H9 (cell line): ENCODE results near the gene PDYN. TPM values are rescaled to one million over a fixed set of nuclear protein-coding genes. Genes with fewer than 3 reads are reported as not detected.

Source experiments
- DNase-seq: peaks from one replicate; pipeline ENCODE4 v3.0.0-alpha.2; 2017
- H2AFZ ChIP-seq: one replicate; pipeline ENCODE4 v1.6.1; 2013; ENCODE audit warnings: mild to moderate bottlenecking, low read length, control low read depth, moderate library complexity
- H2AK5ac ChIP-seq: 2 replicates; pipeline ENCODE4 v1.6.1; 2013; ENCODE audit warnings: low read length, control low read depth, mixed read lengths; ENCODE audit not compliant: insufficient read length
- H2BK120ac ChIP-seq: one replicate; pipeline ENCODE4 v1.6.1; 2013; ENCODE audit warnings: low read depth, mild to moderate bottlenecking, low read length, control low read depth, inconsistent platforms; ENCODE audit not compliant: poor library complexity, severe bottlenecking
- H2BK12ac ChIP-seq: 2 replicates; pipeline ENCODE4 v1.6.1; 2013; ENCODE audit warnings: low read length, control low read depth, mixed read lengths, low read depth; ENCODE audit not compliant: insufficient read length
- H2BK15ac ChIP-seq: 2 replicates; pipeline ENCODE4 v1.6.1; 2013; ENCODE audit warnings: low read depth, low read length, control low read depth
- H2BK20ac ChIP-seq: one replicate; pipeline ENCODE4 v1.6.1; 2013; ENCODE audit warnings: low read depth, mild to moderate bottlenecking, low read length, control low read depth, inconsistent platforms; ENCODE audit not compliant: poor library complexity, severe bottlenecking
- H2BK5ac ChIP-seq: 2 replicates; pipeline ENCODE4 v1.6.1; 2013; ENCODE audit warnings: low read length, control low read depth, mixed read lengths; ENCODE audit not compliant: insufficient read length
- H3K14ac ChIP-seq: 2 replicates; pipeline ENCODE4 v1.6.1; 2013; ENCODE audit warnings: low read length, control low read depth; ENCODE audit not compliant: insufficient read depth
- H3K18ac ChIP-seq: 2 replicates; pipeline ENCODE4 v1.6.1; 2013; ENCODE audit warnings: low read depth, mild to moderate bottlenecking, mixed read lengths, low read length, control low read depth; ENCODE audit not compliant: insufficient read length
- H3K23ac ChIP-seq: 2 replicates; pipeline ENCODE4 v1.6.1; 2013; ENCODE audit warnings: low read length, control low read depth, mixed read lengths, low read depth; ENCODE audit not compliant: insufficient read length
- H3K23me2 ChIP-seq: 2 replicates; pipeline ENCODE4 v1.6.1; 2013; ENCODE audit warnings: low read depth, mild to moderate bottlenecking, mixed read lengths, low read length, control low read depth; ENCODE audit not compliant: insufficient read length, poor library complexity, severe bottlenecking
- H3K27ac ChIP-seq: 2 replicates; pipeline ENCODE4 v1.5.1; 2013; ENCODE audit warnings: low read length, control low read depth, mixed read lengths, low read depth; ENCODE audit not compliant: insufficient read length
- H3K27me3 ChIP-seq: 2 replicates; pipeline ENCODE4 v1.6.1; 2013; ENCODE audit warnings: low read length, control low read depth, inconsistent platforms; ENCODE audit not compliant: insufficient read depth
- H3K4ac ChIP-seq: 2 replicates; pipeline ENCODE4 v1.6.1; 2013; ENCODE audit warnings: low read depth, mild to moderate bottlenecking, control low read depth, inconsistent platforms, low read length, moderate library complexity
- H3K4me1 ChIP-seq: 2 replicates; pipeline ENCODE4 v1.6.1; 2013; ENCODE audit warnings: low read length, control low read depth, inconsistent platforms; ENCODE audit not compliant: insufficient read depth
- H3K4me2 ChIP-seq: 2 replicates; pipeline ENCODE4 v1.6.1; 2013; ENCODE audit warnings: low read length, control low read depth, mixed read lengths; ENCODE audit not compliant: insufficient read length, insufficient read depth
- H3K56ac ChIP-seq: 2 replicates; pipeline ENCODE4 v1.6.1; 2013; ENCODE audit warnings: low read depth, mild to moderate bottlenecking, mixed read lengths, low read length, control low read depth; ENCODE audit not compliant: insufficient read length
- H3K79me1 ChIP-seq: 2 replicates; pipeline ENCODE4 v1.6.1; 2013; ENCODE audit warnings: low read depth, mild to moderate bottlenecking, moderate library complexity, low read length, control low read depth, inconsistent platforms; ENCODE audit not compliant: insufficient read depth, poor library complexity, severe bottlenecking
- H3K79me2 ChIP-seq: 2 replicates; pipeline ENCODE4 v1.6.1; 2013; ENCODE audit warnings: low read length, control low read depth, inconsistent platforms; ENCODE audit not compliant: insufficient read depth
- H3K9ac ChIP-seq: 2 replicates; pipeline ENCODE4 v1.6.1; 2013; ENCODE audit warnings: low read length, control low read depth, mixed read lengths; ENCODE audit not compliant: insufficient read length; ENCODE audit errors: extremely low read depth
- H3K9me3 ChIP-seq: one replicate; pipeline ENCODE4 v1.6.1; 2013; ENCODE audit warnings: low read depth, low read length, inconsistent platforms; ENCODE audit not compliant: control insufficient read depth
- H3T11ph ChIP-seq: one replicate; pipeline ENCODE4 v1.6.1; 2013; ENCODE audit warnings: mild to moderate bottlenecking, low read length, control low read depth, inconsistent platforms
- H4K20me1 ChIP-seq: one replicate; pipeline ENCODE4 v1.6.1; 2013; ENCODE audit not compliant: control insufficient read depth, insufficient read length, insufficient read depth
- H4K5ac ChIP-seq: 2 replicates; pipeline ENCODE4 v1.6.1; 2013; ENCODE audit warnings: low read depth, mild to moderate bottlenecking, mixed read lengths, low read length, control low read depth; ENCODE audit not compliant: insufficient read length
- H4K8ac ChIP-seq: replicated peaks from 2 replicates; pipeline ENCODE4 v1.6.1; 2013; ENCODE audit warnings: low read length, control low read depth, mixed read lengths, low read depth; ENCODE audit not compliant: insufficient read length
- H4K91ac ChIP-seq: 2 replicates; pipeline ENCODE4 v1.6.1; 2013; ENCODE audit warnings: low read depth, mild to moderate bottlenecking, moderate library complexity, mixed read lengths, low read length, control low read depth; ENCODE audit not compliant: insufficient read length
- H3K27ac Mint-ChIP-seq, 3 experiments: 2 replicates in 2 of 3; 3 replicates in 1 of 3; pipeline ENCODE4 v1.8.0; 2020 to 2021; ENCODE audit warnings: mixed read lengths in 3 of 3, mild to moderate bottlenecking in 1 of 3, moderate library complexity in 1 of 3
- H3K27me3 Mint-ChIP-seq: 2 replicates; pipeline ENCODE4 v1.8.0; 2021; ENCODE audit warnings: low read depth, mild to moderate bottlenecking, moderate library complexity, mixed read lengths
- H3K36me3 Mint-ChIP-seq, 3 experiments: 2 replicates in 2 of 3; 3 replicates in 1 of 3; pipeline ENCODE4 v1.8.0; 2020 to 2021; ENCODE audit warnings: low read depth in 3 of 3, mixed read lengths in 3 of 3; ENCODE audit not compliant: insufficient read depth in 1 of 3
- H3K4me1 Mint-ChIP-seq, 2 experiments: 2 replicates each; pipeline ENCODE4 v1.8.0; 2020; ENCODE audit warnings: mixed read lengths in 2 of 2
- H3K4me3 Mint-ChIP-seq, 2 experiments: 2 replicates in 1 of 2; 3 replicates in 1 of 2; pipeline ENCODE4 v1.8.0; 2020 to 2021; ENCODE audit warnings: mild to moderate bottlenecking in 2 of 2, mixed read lengths in 2 of 2, moderate library complexity in 1 of 2
- H3K9me3 Mint-ChIP-seq, 2 experiments: 2 replicates in 1 of 2; 3 replicates in 1 of 2; pipeline ENCODE4 v1.8.0; 2020; ENCODE audit warnings: mild to moderate bottlenecking in 2 of 2, mixed read lengths in 2 of 2, moderate library complexity in 1 of 2
- CTCF ChIP-seq: fragments of 200-600 bp; sonication (generic); conservative IDR thresholded peaks from 3 replicates; pipeline ENCODE4 v1.8.0; 2021; ENCODE audit warnings: antibody characterized with exemption, mild to moderate bottlenecking
- WGBS: extraction: QIAGEN DNeasy Blood & Tissue Kit; methylation state at CpG from one replicate; pipeline ENCODE4 v1.1.7; 2013; ENCODE audit warnings: missing lambda C conversion rate, low lambda C conversion rate, mixed read lengths; ENCODE audit not compliant: insufficient read length; ENCODE audit errors: extremely low coverage; 5-methylcytosine and 5-hydroxymethylcytosine counted together
- total RNA-seq: library from RNA; stranded (reverse); gene quantifications from 2 replicates; pipeline ENCODE4 v1.2.1, GENCODE V29; 2021

The PDYN gene
- total RNA-seq, 1 experiment from 2014 or later, result 0.63 TPM

- TF ChIP-seq CTCF, result no peak
- no peak overlapping the region for H3K4me2 ChIP-seq
Observed at GRCh38 chr20:1952737-1953530, 40.9 kb downstream of the PDYN start.

More at GRCh38 chr20:1952737-1953530, 40.9 kb downstream of the PDYN start:
- Histone ChIP-seq H3K4ac (no peak overlapping the region), H4K20me1 (no peaks in the 10 kb centered on the region), H3K23me2 (no peaks in the 10 kb centered on the region), H3K27ac (no peak overlapping the region), H2BK12ac (no peak overlapping the region), H3K9ac (no peak overlapping the region), H3K9me3 (no peaks in the 10 kb centered on the region), H3K79me1 (no peaks in the 10 kb centered on the region), H2BK15ac (no peak overlapping the region), H2AK5ac (no peak overlapping the region), H2AFZ (no peak overlapping the region), H3K18ac (no peak overlapping the region), H3K23ac (no peak overlapping the region), H3K14ac (no peak overlapping the region), H3K56ac (no peak overlapping the region), H4K5ac (no peak overlapping the region), H2BK120ac (no peak overlapping the region), H3K79me2 (no peaks in the 10 kb centered on the region), H3K4me1 (peaks cover 2% of the 10 kb centered on the region; the same call in 1 of the 2 replicates), H4K91ac (no peak overlapping the region), H3T11ph (no peak overlapping the region), H2BK20ac (no peak overlapping the region), H3K27me3 (no peaks in the 10 kb centered on the region), H4K8ac (no peak overlapping the region), H2BK5ac (no peak overlapping the region)
- Mint-ChIP-seq H3K27me3 (peaks cover 20% of the 10 kb centered on the region), H3K27ac (0 out of 7 replicates have a peak overlapping the region, but pooled peaks of 1 of the 3 experiments have one; percentile 1), H3K4me3 (no peak overlapping the region), H3K36me3 (no peaks in the 10 kb centered on the region), H3K9me3 (no peaks in the 10 kb centered on the region; a peak in 1 of 5 replicates), H3K4me1 (peaks cover 65 to 78% of the 10 kb centered on the region in 2 experiments)
- no peak for DNase-seq
- WGBS, result no CpG with 5 or more reads among the region's 6 CpGs
